ENCODE measurements around the gene RHO. TPM values are rescaled to one million over a fixed set of nuclear protein-coding genes. Genes with fewer than 3 reads are reported as not detected.
"Not testable (repeated sequence)": the region's sequence is repeated elsewhere in the genome, so short reads cannot be mapped to it uniquely, and the experiment has no call there.

The RHO gene
- total and polyA plus RNA-seq, 5 donors from 2014 or later: not detected

- no peaks in the 10 kb centered on the region for H3K9me3 ChIP-seq (ENCODE audit: control insufficient read depth in 2 of 2, low read length in 2 of 2)
- H3K36me3 ChIP-seq (ENCODE audit: control insufficient read depth, insufficient read depth, low read length): no peaks in the 10 kb centered on the region
- no peaks in the 10 kb centered on the region for H3K4me1 ChIP-seq (ENCODE audit: control insufficient read depth, insufficient read depth, low read length, poor library complexity, severe bottlenecking)
- ATAC-seq (ENCODE audit: low read depth in 2 of 2) (no peak), DNase-seq (no peak)
- Mint-ChIP-seq H3K4me1 (no peaks in the 10 kb centered on the region), H3K4me3 (no peak within 1 kb of the TSS), H3K27me3 (no peaks in the 10 kb centered on the region), H3K9me3 (no peaks in the 10 kb centered on the region), H3K36me3 (no peaks in the 10 kb centered on the region), H3K27ac (peak within 1 kb of the TSS in 1 of 3 donors; percentile 67)
- no peaks in the 10 kb centered on the region for H3K27me3 ChIP-seq (ENCODE audit: control insufficient read depth, insufficient read depth, low read length)
- H3K4me3 ChIP-seq (ENCODE audit: low read depth, low read length): no peak within 1 kb of the TSS
- no peak within 1 kb of the TSS for H3K27ac ChIP-seq (ENCODE audit: insufficient read depth, low read length, poor library complexity, severe bottlenecking)
Measured at GRCh38 chr3:129543156-129543790, 14.8 kb downstream of the RHO start, which contains the start of gene H1-8. H1-8 (plus strand) TSS chr3:129543175; CDS start chr3:129543219, 44 bp downstream.

GRCh38 chr3:129543999-129544398, 15.6 kb downstream of the RHO start:
- no peaks in the 10 kb centered on the region for H3K36me3 ChIP-seq (ENCODE audit: control insufficient read depth, insufficient read depth, low read length)
- Mint-ChIP-seq H3K27me3 (no peaks in the 10 kb centered on the region), H3K36me3 (no peaks in the 10 kb centered on the region), H3K4me1 (no peaks in the 10 kb centered on the region), H3K4me3 (no peak overlapping the region), H3K27ac (peak overlapping the region in 1 of 3 donors; percentile 67), H3K9me3 (no peaks in the 10 kb centered on the region)
- DNase-seq (no peak), ATAC-seq (ENCODE audit: low read depth in 2 of 2) (no peak)
- H3K27me3 ChIP-seq (ENCODE audit: control insufficient read depth, insufficient read depth, low read length): no peaks in the 10 kb centered on the region
- H3K4me3 ChIP-seq (ENCODE audit: low read depth, low read length): no peak overlapping the region
- H3K27ac ChIP-seq (ENCODE audit: insufficient read depth, low read length, poor library complexity, severe bottlenecking): no peak overlapping the region
- H3K4me1 ChIP-seq (ENCODE audit: control insufficient read depth, insufficient read depth, low read length, poor library complexity, severe bottlenecking): no peaks in the 10 kb centered on the region
- H3K9me3 ChIP-seq (ENCODE audit: control insufficient read depth in 2 of 2, low read length in 2 of 2): no peaks in the 10 kb centered on the region

- H3K9me3 ChIP-seq (ENCODE audit: control insufficient read depth in 2 of 2, low read length in 2 of 2); H3K4me1 ChIP-seq (ENCODE audit: control insufficient read depth, insufficient read depth, low read length, poor library complexity, severe bottlenecking); H3K4me3 Mint-ChIP-seq; H3K27ac Mint-ChIP-seq; H3K36me3 Mint-ChIP-seq; ATAC-seq (ENCODE audit: low read depth in 2 of 2); H3K27me3 Mint-ChIP-seq; DNase-seq; H3K27me3 ChIP-seq (ENCODE audit: control insufficient read depth, insufficient read depth, low read length); H3K4me1 Mint-ChIP-seq; H3K9me3 Mint-ChIP-seq; H3K27ac ChIP-seq (ENCODE audit: insufficient read depth, low read length, poor library complexity, severe bottlenecking); H3K4me3 ChIP-seq (ENCODE audit: low read depth, low read length); H3K36me3 ChIP-seq (ENCODE audit: control insufficient read depth, insufficient read depth, low read length): not testable (repeated sequence)
Measured at GRCh38 chr3:129545951-129546350, 17.5 kb downstream of the RHO start.

- no peaks in the 10 kb centered on the region for H3K9me3 Mint-ChIP-seq
- H3K4me3 Mint-ChIP-seq: no peak overlapping the region
- H3K4me3 ChIP-seq (ENCODE audit: low read depth, low read length): no peak overlapping the region
- no peak overlapping the region for H3K27ac Mint-ChIP-seq
- H3K27me3 ChIP-seq (ENCODE audit: control insufficient read depth, insufficient read depth, low read length): no peaks in the 10 kb centered on the region
- no peak overlapping the region for H3K27ac ChIP-seq (ENCODE audit: insufficient read depth, low read length, poor library complexity, severe bottlenecking)
- H3K36me3 ChIP-seq (ENCODE audit: control insufficient read depth, insufficient read depth, low read length): no peaks in the 10 kb centered on the region
- H3K4me1 ChIP-seq (ENCODE audit: control insufficient read depth, insufficient read depth, low read length, poor library complexity, severe bottlenecking): no peaks in the 10 kb centered on the region
- no peaks in the 10 kb centered on the region for H3K36me3 Mint-ChIP-seq
- ATAC-seq (ENCODE audit: low read depth in 2 of 2) (no peak), DNase-seq (no peak)
- no peaks in the 10 kb centered on the region for H3K27me3 Mint-ChIP-seq
- H3K9me3 ChIP-seq (ENCODE audit: control insufficient read depth in 2 of 2, low read length in 2 of 2): no peaks in the 10 kb centered on the region
- H3K4me1 Mint-ChIP-seq: no peaks in the 10 kb centered on the region
Measured at GRCh38 chr3:129547241-129547640, 18.8 kb downstream of the RHO start.

- no peaks in the 10 kb centered on the region for H3K27me3 ChIP-seq (ENCODE audit: control insufficient read depth, insufficient read depth, low read length)
- H3K27ac Mint-ChIP-seq: no peak overlapping the region
- no peak overlapping the region for H3K4me3 ChIP-seq (ENCODE audit: low read depth, low read length)
- DNase-seq (no peak), ATAC-seq (ENCODE audit: low read depth in 2 of 2) (no peak)
- no peaks in the 10 kb centered on the region for H3K9me3 Mint-ChIP-seq
- no peaks in the 10 kb centered on the region for H3K4me1 ChIP-seq (ENCODE audit: control insufficient read depth, insufficient read depth, low read length, poor library complexity, severe bottlenecking)
- no peaks in the 10 kb centered on the region for H3K36me3 ChIP-seq (ENCODE audit: control insufficient read depth, insufficient read depth, low read length)
- no peak overlapping the region for H3K4me3 Mint-ChIP-seq
- H3K4me1 Mint-ChIP-seq: no peaks in the 10 kb centered on the region
- peaks cover under 1% of the 10 kb centered on the region for H3K27me3 Mint-ChIP-seq
- H3K36me3 Mint-ChIP-seq: no peaks in the 10 kb centered on the region
- no peak overlapping the region for H3K27ac ChIP-seq (ENCODE audit: insufficient read depth, low read length, poor library complexity, severe bottlenecking)
- H3K9me3 ChIP-seq (ENCODE audit: control insufficient read depth in 2 of 2, low read length in 2 of 2): no peaks in the 10 kb centered on the region
Measured at GRCh38 chr3:129548104-129548965, 19.9 kb downstream of the RHO start.

- H3K4me3 ChIP-seq (ENCODE audit: low read depth, low read length): no peak overlapping the region
- DNase-seq (no peak), ATAC-seq (ENCODE audit: low read depth in 2 of 2) (no peak)
- Mint-ChIP-seq H3K27me3 (peaks cover 9% of the 10 kb centered on the region), H3K27ac (no peak overlapping the region), H3K9me3 (no peaks in the 10 kb centered on the region), H3K36me3 (no peaks in the 10 kb centered on the region), H3K4me3 (no peak overlapping the region), H3K4me1 (peaks cover 0 to 4% (median 3%) of the 10 kb centered on the region in 4 donors)
- no peaks in the 10 kb centered on the region for H3K36me3 ChIP-seq (ENCODE audit: control insufficient read depth, insufficient read depth, low read length)
- no peaks in the 10 kb centered on the region for H3K4me1 ChIP-seq (ENCODE audit: control insufficient read depth, insufficient read depth, low read length, poor library complexity, severe bottlenecking)
- H3K27me3 ChIP-seq (ENCODE audit: control insufficient read depth, insufficient read depth, low read length): no peaks in the 10 kb centered on the region
- H3K9me3 ChIP-seq (ENCODE audit: control insufficient read depth in 2 of 2, low read length in 2 of 2): no peaks in the 10 kb centered on the region
- H3K27ac ChIP-seq (ENCODE audit: insufficient read depth, low read length, poor library complexity, severe bottlenecking): no peak overlapping the region
Measured at GRCh38 chr3:129549006-129549800, 20.8 kb downstream of the RHO start.

GRCh38 chr3:129549805-129550204, 21.4 kb downstream of the RHO start:
- Mint-ChIP-seq H3K27me3 (peaks cover 9% of the 10 kb centered on the region), H3K27ac (no peak overlapping the region)

More at GRCh38 chr3:129549805-129550204, 21.4 kb downstream of the RHO start:
- no peak overlapping the region for H3K4me3 ChIP-seq (ENCODE audit: low read depth, low read length)
- no peak overlapping the region for H3K27ac ChIP-seq (ENCODE audit: insufficient read depth, low read length, poor library complexity, severe bottlenecking)
- H3K4me1 Mint-ChIP-seq: peaks cover 0 to 7% (median 4%) of the 10 kb centered on the region in 4 donors
- H3K36me3 Mint-ChIP-seq: no peaks in the 10 kb centered on the region
- H3K4me1 ChIP-seq (ENCODE audit: control insufficient read depth, insufficient read depth, low read length, poor library complexity, severe bottlenecking): no peaks in the 10 kb centered on the region
- ATAC-seq (ENCODE audit: low read depth in 2 of 2): no peak
- H3K9me3 Mint-ChIP-seq: no peaks in the 10 kb centered on the region
- H3K27me3 ChIP-seq (ENCODE audit: control insufficient read depth, insufficient read depth, low read length): no peaks in the 10 kb centered on the region
- no peak overlapping the region for H3K4me3 Mint-ChIP-seq
- H3K36me3 ChIP-seq (ENCODE audit: control insufficient read depth, insufficient read depth, low read length): no peaks in the 10 kb centered on the region
- DNase-seq: no peak
- H3K9me3 ChIP-seq (ENCODE audit: control insufficient read depth in 2 of 2, low read length in 2 of 2): no peaks in the 10 kb centered on the region
